Peyer's patch (tissue), 4 donors: ENCODE results near the gene ALPK1.

ENCODE experiments used
- CTCF ChIP-seq, 6 experiments: fragments of 450-650 bp in 4 of 6; fragments of 200-600 bp in 2 of 6; sonication (generic) in 1 of 6; IDR thresholded peaks; one replicate each; pipeline ENCODE4 v1.5.1; 2017 to 2019; ENCODE audit warnings: antibody characterized with exemption in 6 of 6, mild to moderate bottlenecking in 3 of 6, moderate library complexity in 1 of 6
- POLR2A ChIP-seq, 2 donors: fragments of 450-650 bp; IDR thresholded peaks; one replicate each; pipeline ENCODE4 v1.5.1; 2017; ENCODE audit warnings: antibody characterized with exemption in 2 of 2, mild to moderate bottlenecking in 2 of 2, moderate library complexity in 2 of 2

DNA sequence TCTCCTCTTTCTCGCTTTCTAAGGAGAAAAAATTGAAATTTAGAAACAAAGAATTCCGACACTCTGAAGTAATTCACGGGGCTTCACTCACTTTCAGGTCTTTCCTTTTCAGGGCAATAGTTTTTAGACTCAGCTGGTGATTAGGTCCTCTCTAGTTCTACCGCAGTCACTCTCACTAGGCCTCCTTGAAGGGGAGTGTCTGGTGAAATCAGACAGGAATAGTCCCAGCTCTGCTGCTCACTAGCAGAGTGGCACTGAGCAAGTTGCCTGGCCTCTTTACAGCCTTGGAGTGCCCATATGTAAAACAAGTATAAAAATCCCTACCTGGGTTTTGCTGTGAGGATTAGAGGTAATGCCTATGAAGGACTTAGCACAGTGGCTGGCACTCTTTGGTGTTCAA lies 154.7 kb downstream of the ALPK1 start:
- TF ChIP-seq POLR2A (IDR thresholded peaks at IDR 0.05) (no peak), CTCF (IDR thresholded peaks at IDR 0.05) (no peak)
